Measurements from ENCODE around the gene SLC25A21. TPM values are rescaled to one million over a fixed set of nuclear protein-coding genes. Genes with fewer than 3 reads are reported as not detected.
"Not testable (repeated sequence)": the region's sequence is repeated elsewhere in the genome, so short reads cannot be mapped to it uniquely, and the experiment has no call there.

SLC25A21 gene
- total RNA-seq, 4 donors from 2014 or later = 0.67 to 2.1 (median 0.91) TPM

GRCh38 chr14:37087520-37087919, 84.9 kb downstream of the SLC25A21 start:
- no peaks in the 10 kb centered on the region for H3K4me1 ChIP-seq
- DNase-seq = no peak
- no peaks in the 10 kb centered on the region for H3K36me3 ChIP-seq
- TF ChIP-seq CTCF (IDR thresholded peaks at IDR 0.05) = no peak
- no peak for TF ChIP-seq POLR2A (IDR thresholded peaks at IDR 0.05)
- no peak overlapping the region for H3K27ac ChIP-seq
- no peaks in the 10 kb centered on the region for H3K27me3 ChIP-seq
- no peaks in the 10 kb centered on the region for H3K9me3 ChIP-seq
- intact Hi-C loops (cut with DNase I) = no loop called here
- no peak overlapping the region for H3K4me3 ChIP-seq
- WGBS, 2 donors = 86 to 87% methylated on average over 3 of the region's 3 CpGs

GRCh38 chr14:37083599-37083998, 88.8 kb downstream of the SLC25A21 start:
- no peaks in the 10 kb centered on the region for H3K36me3 ChIP-seq
- DNase-seq = no peak
- no peak for TF ChIP-seq CTCF (IDR thresholded peaks at IDR 0.05)
- H3K27me3 ChIP-seq = no peaks in the 10 kb centered on the region
- WGBS, 2 donors = 69% methylated on average over 5 of the region's 5 CpGs
- intact Hi-C loops (cut with DNase I) = no loop called here
- H3K4me1 ChIP-seq = no peaks in the 10 kb centered on the region
- H3K9me3 ChIP-seq = no peaks in the 10 kb centered on the region
- H3K27ac ChIP-seq = no peak overlapping the region
- no peak overlapping the region for H3K4me3 ChIP-seq

GRCh38 chr14:37082449-37082848, 90.0 kb downstream of the SLC25A21 start:
- no peak overlapping the region for H3K27ac ChIP-seq
- intact Hi-C loops (cut with DNase I) = no loop called here
- H3K36me3 ChIP-seq = no peaks in the 10 kb centered on the region
- H3K9me3 ChIP-seq = no peaks in the 10 kb centered on the region
- H3K4me3 ChIP-seq = no peak overlapping the region
- H3K4me1 ChIP-seq = no peaks in the 10 kb centered on the region
- DNase-seq = no peak
- WGBS, 2 donors = 0% methylated on average over 1 of the region's 1 CpG
- no peaks in the 10 kb centered on the region for H3K27me3 ChIP-seq
- no peak for TF ChIP-seq POLR2A (IDR thresholded peaks at IDR 0.05)

GRCh38 chr14:37081856-37082255, 90.5 kb downstream of the SLC25A21 start:
- no peaks in the 10 kb centered on the region for H3K4me1 ChIP-seq
- H3K27ac ChIP-seq = no peak overlapping the region
- H3K27me3 ChIP-seq = no peaks in the 10 kb centered on the region
- no peaks in the 10 kb centered on the region for H3K9me3 ChIP-seq
- intact Hi-C loops (cut with DNase I) = no loop called here
- no peaks in the 10 kb centered on the region for H3K36me3 ChIP-seq
- DNase-seq = no peak
- H3K4me3 ChIP-seq = no peak overlapping the region
- no peak for TF ChIP-seq CTCF (IDR thresholded peaks at IDR 0.05)
- no peak for TF ChIP-seq POLR2A (IDR thresholded peaks at IDR 0.05)

GRCh38 chr14:37081218-37081617, 91.2 kb downstream of the SLC25A21 start:
- H3K36me3 ChIP-seq = no peaks in the 10 kb centered on the region
- WGBS, 2 donors = 67 to 91% methylated on average over 2 of the region's 2 CpGs
- DNase-seq = no peak
- no peak for TF ChIP-seq POLR2A (IDR thresholded peaks at IDR 0.05)
- no peak for TF ChIP-seq CTCF (IDR thresholded peaks at IDR 0.05)
- no peak overlapping the region for H3K27ac ChIP-seq
- no peaks in the 10 kb centered on the region for H3K27me3 ChIP-seq
- H3K9me3 ChIP-seq = no peaks in the 10 kb centered on the region
- no peak overlapping the region for H3K4me3 ChIP-seq
- no peaks in the 10 kb centered on the region for H3K4me1 ChIP-seq
- intact Hi-C loops (cut with DNase I) = no loop called here

GRCh38 chr14:37078131-37078530, 94.3 kb downstream of the SLC25A21 start:
- no peak overlapping the region for H3K4me3 ChIP-seq
- no peaks in the 10 kb centered on the region for H3K4me1 ChIP-seq
- H3K36me3 ChIP-seq = no peaks in the 10 kb centered on the region
- no peaks in the 10 kb centered on the region for H3K9me3 ChIP-seq
- no peak for TF ChIP-seq CTCF (IDR thresholded peaks at IDR 0.05)
- no peak for TF ChIP-seq POLR2A (IDR thresholded peaks at IDR 0.05)
- H3K27me3 ChIP-seq = no peaks in the 10 kb centered on the region
- DNase-seq = no peak
- WGBS, 2 donors = 55 to 59% methylated on average over 2 of the region's 2 CpGs
- no peak overlapping the region for H3K27ac ChIP-seq
- intact Hi-C loops (cut with DNase I) = no loop called here

GRCh38 chr14:37074320-37074719, 98.1 kb downstream of the SLC25A21 start:
- H3K36me3 ChIP-seq; DNase-seq; H3K4me3 ChIP-seq; H3K27ac ChIP-seq; intact Hi-C loops (cut with DNase I); H3K4me1 ChIP-seq; H3K27me3 ChIP-seq; H3K9me3 ChIP-seq: not testable (repeated sequence)
- WGBS, 2 donors = 32 to 68% methylated on average over 1 to 3 of the region's 4 CpGs

All from esophagus squamous epithelium (tissue), 5 donors.